GM12891 (cell line): ENCODE data around the gene DPP10.

Source experiments
- POLR2A ChIP-seq: IDR thresholded peaks from 2 replicates; pipeline ENCODE4 v1.6.1; 2011; ENCODE audit warnings: low read depth, low read length, control low read depth
- POLR2AphosphoS5 ChIP-seq: IDR thresholded peaks from 2 replicates; pipeline ENCODE4 v1.6.1; 2011; ENCODE audit warnings: low read depth, low read length, control low read depth
- POU2F2 ChIP-seq: IDR thresholded peaks from 2 replicates; pipeline ENCODE4 v1.6.1; 2011; ENCODE audit warnings: low read depth, mild to moderate bottlenecking, control low read depth, low read length, moderate library complexity
- SPI1 ChIP-seq: IDR thresholded peaks from 2 replicates; pipeline ENCODE4 v1.6.1; 2011; ENCODE audit warnings: low read depth, low read length, control low read depth
- TAF1 ChIP-seq: IDR thresholded peaks from 2 replicates; pipeline ENCODE4 v1.6.1; 2011; ENCODE audit warnings: low read depth, low read length, control low read depth

DNA sequence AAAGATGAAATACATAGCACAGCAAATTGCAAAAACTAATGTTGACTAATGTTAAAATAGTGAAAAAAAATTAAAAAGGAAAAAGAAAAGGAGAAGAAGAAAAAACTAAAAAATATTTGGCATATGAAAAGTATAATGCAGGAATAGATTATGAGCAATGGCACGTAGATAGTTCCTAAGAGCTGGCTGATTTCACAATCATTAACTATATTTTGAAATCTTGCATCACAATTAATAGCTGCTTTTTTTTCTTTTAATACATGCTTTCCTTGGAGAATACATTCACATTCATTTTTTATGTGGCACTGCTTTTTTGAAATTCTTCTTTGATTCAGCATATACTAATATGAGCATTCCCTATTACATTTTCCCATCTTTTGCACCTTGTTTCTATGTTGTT lies 299.8 kb downstream of the DPP10 start:
- TF ChIP-seq POLR2A (no peak), POLR2AphosphoS5 (no peak), TAF1 (no peak), POU2F2 (no peak), SPI1 (no peak)
